NCI-H526 (cell line): ENCODE data around the gene ADAMTS16.

ENCODE experiments used
- DNase-seq, 2 experiments: peaks; one replicate each; lab custom pipeline; 2025; lab: John Stamatoyannopoulos, UW

ADAMTS16 gene

GRCh38 chr5:5188376-5189050, 48.4 kb downstream of the ADAMTS16 start:
- DNase-seq: peak; percentile 70 to 84

DNA sequence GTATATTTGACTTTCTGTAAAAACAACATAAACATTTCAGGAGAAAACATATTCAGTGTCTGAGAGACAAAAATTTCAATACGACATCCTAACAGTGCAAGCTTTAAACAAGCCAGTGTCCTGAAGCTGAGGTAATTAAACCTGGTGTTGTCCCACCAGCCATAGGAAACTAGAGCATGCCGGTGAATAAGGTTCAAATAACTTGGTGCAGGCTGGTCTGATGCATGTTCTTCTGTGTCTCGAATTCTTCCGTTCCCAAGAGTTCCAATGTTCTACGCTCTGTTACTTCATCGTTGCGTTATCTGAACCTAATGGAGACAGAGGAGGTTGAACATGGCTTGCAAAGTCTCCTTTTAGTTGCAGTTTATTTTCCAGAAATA, 48.9 kb downstream of the ADAMTS16 start:
- DNase-seq: peak in 1 of 2 experiments; percentile 39

DNA sequence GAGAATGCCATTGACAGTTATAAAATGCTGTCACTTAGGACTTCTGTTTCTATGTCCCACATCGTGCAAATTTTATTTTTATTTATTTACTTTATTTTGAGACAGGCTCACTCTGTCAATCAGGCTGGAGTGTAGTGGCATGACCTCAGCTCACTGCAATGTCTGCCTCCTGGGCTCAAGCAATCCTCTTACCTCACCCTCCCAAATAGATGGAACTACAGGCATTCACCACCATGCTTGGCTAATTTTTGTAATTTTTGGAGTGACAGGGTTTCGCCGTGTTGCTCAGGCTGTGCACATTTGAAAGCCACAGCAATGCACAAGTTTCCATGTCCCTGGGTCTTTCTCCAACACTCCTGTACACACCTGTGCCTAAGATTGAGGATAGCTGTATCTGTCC, 51.8 kb downstream of the ADAMTS16 start:
- DNase-seq: no peak

GRCh38 chr5:5192681-5193080, 52.6 kb downstream of the ADAMTS16 start:
- no peak for DNase-seq

DNA sequence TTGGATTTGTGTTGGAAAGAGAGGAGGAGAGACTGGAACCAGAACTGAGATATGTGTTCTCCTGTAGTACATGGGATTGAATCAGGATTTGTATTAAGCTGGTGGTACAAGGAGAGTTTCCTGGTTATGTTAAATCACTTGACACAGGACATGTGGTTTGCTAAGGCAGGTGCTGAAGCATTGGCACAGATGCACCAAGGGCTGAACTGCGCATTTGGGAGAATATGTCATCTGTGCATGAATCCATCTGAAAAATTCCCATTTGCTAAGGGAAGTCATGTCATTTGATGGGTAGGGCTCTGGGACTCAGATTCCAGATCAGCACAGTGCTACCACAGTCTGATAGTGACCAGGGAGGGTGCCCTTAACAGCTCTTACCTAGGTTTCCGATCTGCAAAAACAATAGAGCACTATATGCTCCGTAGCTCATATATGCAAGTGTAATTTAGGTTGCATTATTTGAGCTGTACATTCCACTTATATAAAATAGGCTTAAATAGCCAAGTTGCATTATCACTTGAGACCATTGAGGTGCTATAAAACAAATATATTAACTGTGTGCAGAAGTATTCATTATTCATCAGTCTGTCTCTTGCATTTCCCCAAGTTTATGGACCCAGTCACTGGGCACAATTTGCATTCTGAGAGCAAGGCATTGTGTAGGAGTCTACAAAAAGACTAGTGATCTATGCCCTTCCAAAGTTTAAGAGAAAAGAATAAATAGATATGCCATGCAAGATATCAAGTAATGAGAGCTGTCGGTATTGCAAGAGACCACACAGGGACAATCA, 55.2 kb downstream of the ADAMTS16 start:
- no peak for DNase-seq

DNA sequence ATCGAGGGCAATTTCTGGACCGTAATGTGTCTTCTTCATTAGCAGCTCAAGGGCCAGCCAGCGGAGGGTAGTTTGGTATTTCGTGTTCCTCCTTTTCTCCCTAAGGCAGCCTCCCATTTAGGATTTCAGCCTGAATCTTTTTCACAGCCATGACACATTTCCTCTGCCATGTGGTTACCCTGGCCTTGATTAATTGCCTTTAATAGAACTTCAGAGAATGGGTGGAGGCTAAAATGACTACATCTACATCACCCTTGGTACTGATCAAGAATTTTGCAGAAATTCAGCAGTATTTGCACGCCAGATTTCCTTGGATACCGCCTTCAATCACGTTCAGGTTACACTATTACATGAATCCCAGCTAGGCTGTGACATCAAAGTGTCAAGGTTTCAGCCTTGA, 58.0 kb downstream of the ADAMTS16 start:
- DNase-seq: no peak

DNA sequence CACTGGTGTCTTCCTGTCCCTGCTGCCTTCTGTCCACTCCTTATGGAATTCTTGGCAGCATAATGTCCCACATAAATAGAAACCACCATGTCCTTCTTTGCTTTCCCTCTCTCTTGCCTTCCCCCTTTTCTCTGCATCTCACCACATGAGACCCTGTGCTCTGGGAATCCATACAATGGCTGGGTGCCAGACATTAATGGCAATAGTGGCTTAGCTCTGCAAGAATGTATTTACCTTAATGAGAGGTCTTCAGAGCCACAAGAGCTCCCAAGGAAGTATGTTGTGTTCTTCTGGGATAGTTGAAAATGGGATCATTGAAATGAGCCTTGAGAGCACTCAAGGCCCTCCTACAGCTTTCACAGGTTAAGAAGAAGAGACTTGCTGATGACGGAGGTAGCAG, 58.7 kb downstream of the ADAMTS16 start:
- DNase-seq: no peak

- DNase-seq: no peak
Measured at GRCh38 chr5:5199495-5199894, 59.4 kb downstream of the ADAMTS16 start.

GRCh38 chr5:5200133-5200532, 60.0 kb downstream of the ADAMTS16 start:
- DNase-seq: no peak

GRCh38 chr5:5202321-5202720, 62.2 kb downstream of the ADAMTS16 start:
- DNase-seq: no peak

DNA sequence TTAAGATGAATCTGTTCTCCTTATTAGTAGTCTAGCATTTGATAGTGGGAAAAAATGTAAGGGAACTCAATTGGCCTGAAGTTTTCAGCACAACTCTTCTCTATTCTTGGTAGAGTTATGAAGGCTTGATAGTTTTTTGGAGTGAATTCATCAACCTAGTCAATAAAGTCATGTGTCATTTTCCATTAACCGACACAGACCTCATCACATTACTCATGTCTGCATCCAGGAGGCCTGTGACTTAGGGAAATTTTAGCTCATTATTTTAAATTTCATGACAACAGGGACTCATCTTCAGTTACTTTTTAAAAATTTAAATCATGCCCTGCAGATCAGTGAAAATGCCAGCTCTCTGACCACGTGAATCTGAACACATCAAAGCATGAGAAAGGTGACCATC, 63.3 kb downstream of the ADAMTS16 start:
- no peak for DNase-seq

DNA sequence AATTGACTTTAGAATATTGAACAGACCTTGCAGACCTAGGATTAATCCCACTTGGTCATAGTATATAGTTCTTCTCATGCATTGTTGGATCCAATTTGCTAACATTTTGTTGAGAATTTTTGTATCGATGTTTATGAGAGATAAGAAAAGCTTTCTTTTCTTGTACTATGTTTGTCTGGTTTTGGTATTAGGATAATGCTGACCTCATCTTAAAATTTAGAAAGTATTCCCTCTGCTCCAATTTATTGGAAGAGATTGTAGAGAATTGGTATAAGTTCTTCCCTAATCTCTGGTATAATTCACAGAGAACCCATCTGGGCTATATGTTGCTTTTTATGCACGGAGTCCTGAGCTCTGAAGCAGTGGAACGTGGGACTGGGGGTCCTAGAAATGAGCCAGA, 67.7 kb downstream of the ADAMTS16 start:
- no peak for DNase-seq

- no peak for DNase-seq
Measured at GRCh38 chr5:5209089-5209488, 69.0 kb downstream of the ADAMTS16 start.

DNA sequence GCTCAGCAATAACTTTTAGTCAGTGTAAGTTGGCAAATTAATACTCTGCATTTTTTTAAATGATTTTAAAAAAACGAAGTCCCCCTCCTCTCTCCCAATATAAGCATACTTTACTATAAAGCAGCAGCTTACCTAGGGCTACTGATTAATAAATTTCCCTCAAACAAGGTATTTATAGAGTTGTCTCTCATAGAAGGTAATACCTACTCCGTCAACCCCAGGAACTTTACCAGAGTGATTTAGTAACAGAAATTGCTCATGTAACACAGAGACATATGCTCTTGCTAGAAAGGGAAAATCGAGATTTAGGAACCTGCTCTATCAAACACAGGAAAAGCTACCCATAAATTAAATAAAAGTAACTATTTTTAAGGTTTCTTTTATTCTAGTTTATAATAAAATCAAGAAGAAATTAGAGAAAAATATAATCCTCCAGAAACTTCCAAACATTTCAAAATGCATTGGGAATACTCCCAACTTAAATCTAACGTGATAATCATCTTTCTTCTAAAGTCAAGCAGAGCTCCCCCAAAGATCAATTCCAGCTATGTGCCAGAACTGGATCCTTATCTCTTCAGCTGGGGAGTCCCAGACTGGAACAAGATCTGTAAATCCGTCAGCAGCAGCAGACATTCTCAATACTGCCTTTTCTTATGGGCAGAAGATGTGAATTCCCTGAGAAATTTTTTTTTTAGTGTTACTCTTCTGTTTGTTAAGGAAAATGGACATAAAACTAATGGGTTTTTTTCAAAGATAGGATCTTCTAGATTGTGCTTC, 69.6 kb downstream of the ADAMTS16 start:
- no peak for DNase-seq

DNA sequence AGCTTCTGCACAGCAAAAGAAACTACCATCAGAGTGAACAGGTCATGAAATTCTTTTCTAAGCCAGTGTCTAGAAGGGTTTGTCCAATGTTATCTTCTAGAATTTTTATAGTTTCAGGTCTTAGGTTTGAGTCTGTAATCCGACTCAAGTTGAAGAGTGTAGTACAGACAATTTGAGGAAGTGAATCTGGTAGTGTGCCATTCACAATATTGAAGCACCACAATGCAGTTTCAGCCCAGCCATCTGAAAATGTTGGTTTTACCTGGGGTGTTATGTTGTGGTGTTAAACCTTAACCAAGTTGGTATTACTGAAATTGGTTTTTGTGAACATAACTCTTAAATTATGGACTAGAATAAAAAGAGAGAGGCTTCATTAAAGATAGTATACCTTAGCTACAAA, 77.2 kb downstream of the ADAMTS16 start:
- DNase-seq: no peak

DNA sequence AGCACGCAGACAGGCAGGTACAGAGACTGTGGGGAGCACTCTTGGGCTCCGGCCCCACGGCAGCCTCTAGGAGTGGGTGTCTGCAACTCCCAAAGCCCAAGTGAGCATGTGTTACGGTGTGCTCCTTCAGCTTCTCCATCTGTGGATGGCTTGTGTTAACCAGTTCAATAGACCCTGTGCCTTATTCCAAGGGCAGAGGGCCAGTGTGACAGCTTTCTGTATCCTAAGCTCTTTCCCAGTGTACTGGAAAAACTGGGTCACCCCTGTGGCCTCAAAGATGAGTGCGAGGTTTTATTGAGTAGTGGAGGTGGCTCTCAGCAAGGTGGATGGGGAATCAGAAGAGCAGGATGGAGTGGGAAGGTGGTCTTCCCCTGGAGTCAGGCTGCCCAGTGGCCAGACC, 78.3 kb downstream of the ADAMTS16 start:
- no peak for DNase-seq

DNA sequence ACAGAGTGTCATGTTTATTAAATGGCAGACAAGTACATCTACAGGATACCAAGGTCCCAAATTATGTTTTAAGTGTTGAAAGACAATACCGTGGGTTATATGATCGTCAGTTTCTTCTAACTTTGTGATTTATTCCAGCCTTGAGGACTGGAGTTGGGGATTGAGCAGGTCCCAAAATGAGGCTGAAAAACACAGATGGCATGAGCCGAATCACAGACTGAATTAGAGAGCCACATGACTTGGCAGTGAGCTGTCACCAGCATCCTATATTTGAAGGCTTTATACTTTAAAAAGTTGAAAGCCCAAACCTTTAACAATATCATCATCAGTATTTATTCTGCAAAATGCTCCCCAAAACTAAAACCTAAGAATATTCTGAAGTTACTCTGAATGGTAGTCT, 79.4 kb downstream of the ADAMTS16 start:
- DNase-seq: no peak

GRCh38 chr5:5220901-5221631, 80.9 kb downstream of the ADAMTS16 start:
- no peak for DNase-seq

GRCh38 chr5:5221724-5222123, 81.6 kb downstream of the ADAMTS16 start:
- no peak for DNase-seq

DNA sequence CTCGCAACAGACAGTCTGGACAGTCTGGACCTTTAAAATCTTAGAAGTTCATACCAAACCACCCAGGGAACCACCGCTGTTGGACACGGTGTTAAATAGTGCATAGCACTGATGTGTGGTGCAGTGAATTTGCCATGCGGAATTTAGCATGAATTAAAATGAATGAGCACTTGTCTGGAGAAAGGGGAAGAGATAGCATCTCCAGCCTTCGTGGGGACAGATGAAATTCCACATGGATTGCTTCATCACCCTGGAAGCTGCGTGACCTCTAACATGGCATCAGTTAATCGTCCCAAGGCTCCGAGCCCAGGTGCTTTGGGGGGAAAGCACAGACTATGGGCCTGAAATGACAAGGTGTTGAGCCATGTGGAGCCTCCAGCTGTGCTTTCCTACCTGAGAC, 91.4 kb downstream of the ADAMTS16 start:
- DNase-seq: no peak

DNA sequence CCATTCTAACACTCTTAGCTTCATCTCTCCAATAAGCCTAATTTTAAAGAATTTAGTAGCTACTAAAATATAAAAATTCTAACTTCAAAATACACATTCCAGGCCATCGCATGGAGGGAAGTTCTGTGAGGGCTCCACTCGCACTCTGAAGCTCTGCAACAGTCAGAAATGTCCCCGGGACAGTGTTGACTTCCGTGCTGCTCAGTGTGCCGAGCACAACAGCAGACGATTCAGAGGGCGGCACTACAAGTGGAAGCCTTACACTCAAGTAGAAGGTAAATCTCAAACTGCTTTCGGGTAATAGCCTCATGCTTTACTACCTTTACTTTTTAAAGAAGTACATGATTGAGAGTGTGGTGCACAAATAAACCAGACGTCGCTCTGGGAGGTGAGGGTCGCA, 94.8 kb downstream of the ADAMTS16 start:
- DNase-seq: no peak

DNA sequence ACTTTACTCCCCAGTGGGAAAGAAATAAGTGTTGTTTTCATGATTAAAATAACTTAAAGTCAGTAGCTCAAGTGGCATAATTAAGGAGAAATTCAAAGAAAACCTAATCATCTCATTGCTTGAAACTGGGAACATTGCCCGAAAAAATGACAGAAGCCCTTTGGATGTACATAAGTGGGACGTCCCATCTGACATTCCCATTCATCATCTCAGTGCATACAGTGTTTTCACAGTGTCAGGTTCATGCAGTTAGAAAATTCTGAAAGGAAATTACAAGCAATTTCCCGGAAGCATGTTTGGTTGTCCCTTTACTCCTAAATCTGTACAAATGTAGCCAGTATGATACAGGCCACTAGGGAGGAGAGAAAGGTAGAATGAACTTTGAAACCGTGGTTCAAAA, 95.6 kb downstream of the ADAMTS16 start:
- no peak for DNase-seq
